HFFc6 (cell line): ENCODE results near the gene CDH2. TPM values are rescaled to one million over a fixed set of nuclear protein-coding genes. Genes with fewer than 3 reads are reported as not detected.

Experiments
- DNase-seq: peaks from one replicate; pipeline ENCODE4 v3.0.0-alpha.2; 2018
- H3K27ac Mint-ChIP-seq: 2 replicates; pipeline ENCODE4 v1.8.0; 2020; ENCODE audit warnings: mild to moderate bottlenecking, mixed read lengths
- H3K27me3 Mint-ChIP-seq: 2 replicates; pipeline ENCODE4 v1.8.0; 2021; ENCODE audit warnings: mild to moderate bottlenecking, moderate library complexity, mixed read lengths; ENCODE audit not compliant: insufficient read depth
- H3K36me3 Mint-ChIP-seq: 2 replicates; pipeline ENCODE4 v1.8.0; 2021; ENCODE audit warnings: low read depth, mixed read lengths
- H3K4me1 Mint-ChIP-seq: 2 replicates; pipeline ENCODE4 v1.8.0; 2020; ENCODE audit warnings: low read depth, mixed read lengths
- H3K4me3 Mint-ChIP-seq: 2 replicates; pipeline ENCODE4 v1.8.0; 2020; ENCODE audit warnings: mild to moderate bottlenecking, moderate library complexity, mixed read lengths
- H3K9me3 Mint-ChIP-seq: 2 replicates; pipeline ENCODE4 v1.8.0; 2020; ENCODE audit warnings: mild to moderate bottlenecking, mixed read lengths
- total RNA-seq, 6 experiments: library from RNA; stranded (reverse); fragmentation: NEBNext Ultra II Directional; extraction: Animal tissue kit (Norgen Biotek cat#: 25700); gene quantifications; 2 replicates in 1 of 6; 3 replicates in 5 of 6; pipeline ENCODE4 v1.2.3, GENCODE V29; 2021
- TF ChIP-seq, protein P1 (sequence below): fragments of 200-600 bp; sonication (generic); IDR thresholded peaks from 2 replicates; pipeline ENCODE4 v1.5.0; 2021; ENCODE audit warnings: antibody characterized with exemption, mild to moderate bottlenecking

The CDH2 gene
- total RNA-seq, 6 experiments from 2014 or later, result 194 to 317 (median 206) TPM

DNA sequence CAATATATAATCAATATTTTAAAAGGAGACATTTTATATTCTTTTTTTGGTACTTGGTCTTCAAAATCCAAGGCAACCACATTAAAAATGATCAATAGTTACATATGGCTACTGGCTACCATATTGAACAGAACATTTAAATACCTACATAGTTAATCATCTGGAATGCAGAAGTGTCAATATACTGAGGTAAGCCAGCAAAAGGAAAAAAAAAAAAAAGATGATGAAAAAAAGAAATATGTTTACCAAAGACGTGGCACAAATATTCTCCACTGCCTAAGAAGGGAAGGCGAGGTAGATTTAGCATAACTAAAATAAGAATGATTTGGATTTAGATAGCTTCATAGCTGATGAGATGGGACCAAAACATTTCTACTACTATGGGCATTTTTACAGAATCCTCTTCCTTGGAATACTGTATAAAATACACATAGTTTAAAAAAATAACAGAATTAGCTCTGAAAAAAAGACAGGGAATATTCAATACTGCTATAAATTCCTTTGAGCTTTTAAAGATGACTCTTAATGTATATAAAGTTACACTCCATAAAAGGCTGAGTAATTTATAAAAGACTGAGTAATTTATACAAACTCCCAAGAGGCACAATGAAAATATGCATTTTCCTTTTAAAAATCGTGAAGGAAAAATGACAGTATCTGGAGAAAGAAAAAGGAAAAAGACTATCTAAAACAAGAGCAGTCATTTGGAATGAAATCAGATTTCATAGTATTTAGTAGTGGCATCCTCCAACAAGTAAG lies 63.5 kb downstream of the CDH2 start:
- peak overlapping the region; percentile 98 for H3K27ac Mint-ChIP-seq

DNA sequence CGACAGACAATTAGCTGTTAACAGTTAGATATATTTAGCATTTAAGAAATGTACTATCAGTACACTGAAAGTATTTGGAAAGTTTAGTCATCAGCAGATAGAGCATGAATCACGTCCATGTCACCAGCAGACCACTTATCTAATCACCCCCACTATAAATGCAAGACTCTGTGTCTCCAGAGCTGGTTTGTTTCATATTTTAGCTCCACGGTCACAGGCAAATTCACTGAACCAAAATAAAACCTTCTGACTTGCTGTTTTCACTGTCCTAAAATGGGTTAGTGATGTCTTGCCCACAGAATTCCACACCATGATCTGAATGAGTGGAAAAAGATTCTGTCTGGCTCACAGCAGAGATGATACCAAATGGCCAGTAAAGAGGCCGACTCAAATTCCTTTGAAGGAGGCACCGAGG lies 64.9 kb downstream of the CDH2 start:
- H3K4me3 Mint-ChIP-seq, result peak overlapping the region; percentile 84
- peak; percentile 90 for DNase-seq
- H3K27ac Mint-ChIP-seq, result peak overlapping the region; percentile 98
- H3K36me3 Mint-ChIP-seq, result peaks cover 16% of the 10 kb centered on the region
- TF ChIP-seq, protein P1, sequence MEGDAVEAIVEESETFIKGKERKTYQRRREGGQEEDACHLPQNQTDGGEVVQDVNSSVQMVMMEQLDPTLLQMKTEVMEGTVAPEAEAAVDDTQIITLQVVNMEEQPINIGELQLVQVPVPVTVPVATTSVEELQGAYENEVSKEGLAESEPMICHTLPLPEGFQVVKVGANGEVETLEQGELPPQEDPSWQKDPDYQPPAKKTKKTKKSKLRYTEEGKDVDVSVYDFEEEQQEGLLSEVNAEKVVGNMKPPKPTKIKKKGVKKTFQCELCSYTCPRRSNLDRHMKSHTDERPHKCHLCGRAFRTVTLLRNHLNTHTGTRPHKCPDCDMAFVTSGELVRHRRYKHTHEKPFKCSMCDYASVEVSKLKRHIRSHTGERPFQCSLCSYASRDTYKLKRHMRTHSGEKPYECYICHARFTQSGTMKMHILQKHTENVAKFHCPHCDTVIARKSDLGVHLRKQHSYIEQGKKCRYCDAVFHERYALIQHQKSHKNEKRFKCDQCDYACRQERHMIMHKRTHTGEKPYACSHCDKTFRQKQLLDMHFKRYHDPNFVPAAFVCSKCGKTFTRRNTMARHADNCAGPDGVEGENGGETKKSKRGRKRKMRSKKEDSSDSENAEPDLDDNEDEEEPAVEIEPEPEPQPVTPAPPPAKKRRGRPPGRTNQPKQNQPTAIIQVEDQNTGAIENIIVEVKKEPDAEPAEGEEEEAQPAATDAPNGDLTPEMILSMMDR, result no peak
- H3K27me3 Mint-ChIP-seq, result no peaks in the 10 kb centered on the region; the same call in 1 of the 2 replicates
- no peaks in the 10 kb centered on the region for H3K9me3 Mint-ChIP-seq
- peaks cover 100% of the 10 kb centered on the region for H3K4me1 Mint-ChIP-seq

More for the DNA sequence above, 63.5 kb downstream of the CDH2 start:
- Mint-ChIP-seq H3K27me3 (no peaks in the 10 kb centered on the region), H3K9me3 (no peaks in the 10 kb centered on the region), H3K4me1 (peaks cover 100% of the 10 kb centered on the region), H3K36me3 (peaks cover 6% of the 10 kb centered on the region), H3K4me3 (peak overlapping the region; percentile 84)
- DNase-seq, result no peak
- TF ChIP-seq, protein P1, result no peak

DNA sequence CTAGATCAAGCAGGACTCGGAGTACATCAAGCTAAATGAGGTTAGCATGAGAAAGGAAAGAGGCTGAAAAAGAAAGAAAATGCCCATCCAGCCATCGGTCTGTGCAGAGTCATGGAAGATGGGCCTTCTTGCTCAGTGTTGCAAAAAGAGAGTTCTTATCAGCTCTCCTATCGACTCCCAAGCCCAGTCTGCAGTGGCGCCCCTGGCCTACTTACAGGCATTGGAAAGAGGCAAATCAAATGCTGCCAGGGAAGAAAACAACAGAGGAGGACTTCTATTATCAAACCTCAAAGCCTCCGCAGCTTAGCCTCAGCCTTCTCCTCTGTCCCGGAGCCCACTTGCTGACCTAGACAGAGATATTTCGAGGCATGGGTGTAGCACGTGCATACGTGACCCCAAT lies 66.0 kb downstream of the CDH2 start:
- Mint-ChIP-seq H3K4me1 (peaks cover 94% of the 10 kb centered on the region), H3K4me3 (peak overlapping the region; percentile 84; the same call in 1 of the 2 replicates), H3K27ac (peak overlapping the region; percentile 98), H3K9me3 (no peaks in the 10 kb centered on the region), H3K27me3 (no peaks in the 10 kb centered on the region; the same call in 1 of the 2 replicates), H3K36me3 (peaks cover 16% of the 10 kb centered on the region)
- TF ChIP-seq, protein P1, result no peak
- DNase-seq, result no peak

DNA sequence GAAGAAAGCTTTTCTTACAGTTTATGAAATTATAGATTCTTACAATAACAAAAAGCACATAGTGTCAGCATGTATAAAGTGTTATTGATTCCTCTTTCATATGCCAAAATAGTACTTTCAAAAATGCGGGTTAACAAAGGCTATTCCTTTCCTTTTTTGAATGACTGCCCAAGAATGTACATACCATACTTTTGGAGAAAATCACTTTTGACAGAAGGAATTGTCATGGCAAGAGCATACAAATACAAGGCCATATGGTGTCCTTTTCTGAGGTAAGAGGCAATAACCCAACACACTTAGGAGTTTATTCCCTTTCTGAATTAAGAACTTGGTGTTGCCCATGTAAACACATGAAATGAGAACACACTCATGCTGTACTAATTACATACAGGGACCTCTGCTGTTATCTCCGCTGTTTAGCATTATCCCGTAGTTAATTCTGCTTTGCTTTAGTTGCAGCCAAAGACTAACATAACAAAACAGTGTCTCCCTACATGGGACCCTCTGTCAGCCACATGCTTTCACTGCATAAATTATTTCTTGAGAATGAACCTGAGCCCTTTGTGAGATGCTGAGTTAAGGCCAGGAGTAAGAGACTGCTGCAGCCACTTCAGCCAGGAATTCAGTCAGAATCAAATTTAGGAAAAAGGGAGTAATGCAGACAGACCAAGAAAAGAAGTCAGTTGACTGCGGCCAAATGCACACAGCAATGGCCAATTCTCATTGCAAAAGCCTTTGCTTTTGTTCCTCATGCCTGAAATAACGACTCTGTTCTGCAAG lies 67.0 kb downstream of the CDH2 start:
- TF ChIP-seq, protein P1, result no peak
- Mint-ChIP-seq H3K27me3 (no peaks in the 10 kb centered on the region; the same call in 1 of the 2 replicates), H3K27ac (peak overlapping the region; percentile 49), H3K4me3 (peak overlapping the region; percentile 31; the same call in 1 of the 2 replicates), H3K9me3 (no peaks in the 10 kb centered on the region), H3K36me3 (peaks cover 19% of the 10 kb centered on the region), H3K4me1 (peaks cover 85% of the 10 kb centered on the region)
- no peak for DNase-seq

DNA sequence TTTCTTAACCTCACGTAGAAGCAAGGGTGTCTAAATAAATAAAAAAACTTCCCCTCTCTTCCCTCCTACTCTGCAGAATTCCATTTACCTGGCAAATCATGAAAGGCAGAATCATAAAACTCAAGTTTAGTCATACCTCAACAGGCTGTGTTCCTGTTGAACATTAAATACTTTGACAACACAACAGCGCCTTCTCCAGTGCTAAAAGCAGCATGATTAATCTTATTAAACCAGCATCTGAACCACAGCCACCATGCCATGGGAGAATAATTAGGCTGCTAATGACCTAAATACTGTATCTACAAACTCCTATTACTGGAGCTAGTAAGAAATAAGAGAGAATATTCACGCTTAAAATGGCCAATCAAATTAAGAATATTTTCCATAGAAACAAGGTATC lies 68.1 kb downstream of the CDH2 start:
- peaks cover 73% of the 10 kb centered on the region for H3K4me1 Mint-ChIP-seq
- DNase-seq, result no peak

More for the DNA sequence above, 68.1 kb downstream of the CDH2 start:
- Mint-ChIP-seq H3K27ac (peak overlapping the region; percentile 41), H3K36me3 (peaks cover 22% of the 10 kb centered on the region), H3K27me3 (no peaks in the 10 kb centered on the region; the same call in 1 of the 2 replicates), H3K9me3 (no peaks in the 10 kb centered on the region), H3K4me3 (no peak overlapping the region)
- TF ChIP-seq, protein P1, result peak; percentile 26; the same call in 1 of the 2 replicates
